Measurements from ENCODE around the gene RIPOR3.
A peak's percentile ranks its signal among the peaks of the same experiment; 100 is the strongest.

RIPOR3 gene

GRCh38 chr20:50690650-50691572 is at the start of gene RIPOR3:
TSS of gene RIPOR3 (minus strand) at chr20:50691542. CDS start at chr20:50691128, 414 bp downstream.
- peak within 1 kb of the TSS; percentile 27 for H3K4me3 Mint-ChIP-seq
- peaks cover 6% of the 10 kb centered on the region for H3K4me1 Mint-ChIP-seq
- no peaks in the 10 kb centered on the region for H3K9me3 Mint-ChIP-seq
- H3K27me3 Mint-ChIP-seq, result peaks cover 40% of the 10 kb centered on the region
- ATAC-seq, result peak; percentile 20
- H3K36me3 Mint-ChIP-seq (ENCODE audit: low read depth), result no peaks in the 10 kb centered on the region
- no peak within 1 kb of the TSS for H3K27ac Mint-ChIP-seq
- peak; percentile 4 for DNase-seq

GRCh38 chr20:50737352-50737751 is 46.0 kb upstream of the RIPOR3 start:
- no peak overlapping the region for H3K27ac Mint-ChIP-seq
- peaks cover 5% of the 10 kb centered on the region for H3K36me3 Mint-ChIP-seq (ENCODE audit: low read depth)
- peaks cover 26% of the 10 kb centered on the region for H3K4me1 Mint-ChIP-seq
- no peaks in the 10 kb centered on the region for H3K27me3 Mint-ChIP-seq
- no peak for ATAC-seq
- H3K4me3 Mint-ChIP-seq, result no peak overlapping the region
- no peak for DNase-seq
- no peaks in the 10 kb centered on the region for H3K9me3 Mint-ChIP-seq

GRCh38 chr20:50735813-50736212 is 44.5 kb upstream of the RIPOR3 start:
- H3K4me1 Mint-ChIP-seq, result peaks cover 27% of the 10 kb centered on the region
- H3K9me3 Mint-ChIP-seq, result no peaks in the 10 kb centered on the region
- H3K27ac Mint-ChIP-seq, result no peak overlapping the region
- peaks cover 2% of the 10 kb centered on the region for H3K36me3 Mint-ChIP-seq (ENCODE audit: low read depth)
- DNase-seq (no peak), ATAC-seq (no peak)
- H3K4me3 Mint-ChIP-seq, result no peak overlapping the region
- no peaks in the 10 kb centered on the region for H3K27me3 Mint-ChIP-seq

- H3K4me3 Mint-ChIP-seq, result no peak overlapping the region
- no peak for ATAC-seq
- no peak for DNase-seq
- peaks cover 32% of the 10 kb centered on the region for H3K4me1 Mint-ChIP-seq
- no peaks in the 10 kb centered on the region for H3K27me3 Mint-ChIP-seq
- no peaks in the 10 kb centered on the region for H3K9me3 Mint-ChIP-seq
- H3K36me3 Mint-ChIP-seq (ENCODE audit: low read depth), result peaks cover 2% of the 10 kb centered on the region
- no peak overlapping the region for H3K27ac Mint-ChIP-seq
Observed at GRCh38 chr20:50734730-50735679, 43.7 kb upstream of the RIPOR3 start.

- H3K27ac Mint-ChIP-seq, result no peak overlapping the region
- peaks cover 32% of the 10 kb centered on the region for H3K4me1 Mint-ChIP-seq
- DNase-seq, result no peak
- peaks cover 2% of the 10 kb centered on the region for H3K36me3 Mint-ChIP-seq (ENCODE audit: low read depth)
- H3K9me3 Mint-ChIP-seq, result no peaks in the 10 kb centered on the region
- H3K27me3 Mint-ChIP-seq, result no peaks in the 10 kb centered on the region
- no peak for ATAC-seq
- peak overlapping the region; percentile 5 for H3K4me3 Mint-ChIP-seq
Observed at GRCh38 chr20:50733644-50734349, 42.5 kb upstream of the RIPOR3 start.

- peak overlapping the region; percentile 85 for H3K4me3 Mint-ChIP-seq
- H3K4me1 Mint-ChIP-seq, result peaks cover 35% of the 10 kb centered on the region
- no peak for DNase-seq
- H3K36me3 Mint-ChIP-seq (ENCODE audit: low read depth), result peaks cover 2% of the 10 kb centered on the region
- no peaks in the 10 kb centered on the region for H3K27me3 Mint-ChIP-seq
- H3K27ac Mint-ChIP-seq, result peak overlapping the region; percentile 60
- H3K9me3 Mint-ChIP-seq, result no peaks in the 10 kb centered on the region
- ATAC-seq, result no peak
Observed at GRCh38 chr20:50731930-50732690, 40.8 kb upstream of the RIPOR3 start.

GRCh38 chr20:50731055-50731929 is 40.0 kb upstream of the RIPOR3 start, which contains the start of gene PARD6B:
TSS of gene PARD6B (plus strand) at chr20:50731580. CDS start at chr20:50731787, 207 bp downstream.
- Mint-ChIP-seq H3K27ac (peak within 1 kb of the TSS; percentile 86), H3K36me3 (ENCODE audit: low read depth) (peaks cover 2% of the 10 kb centered on the region), H3K4me1 (peaks cover 41% of the 10 kb centered on the region), H3K9me3 (no peaks in the 10 kb centered on the region), H3K27me3 (no peaks in the 10 kb centered on the region), H3K4me3 (peak within 1 kb of the TSS; percentile 85)
- ATAC-seq, result peak; percentile 85
- peak; percentile 99 for DNase-seq

GRCh38 chr20:50730765-50731054 is 39.4 kb upstream of the RIPOR3 start:
- Mint-ChIP-seq H3K4me1 (peaks cover 39% of the 10 kb centered on the region), H3K4me3 (peak overlapping the region; percentile 85), H3K27me3 (no peaks in the 10 kb centered on the region), H3K9me3 (no peaks in the 10 kb centered on the region), H3K36me3 (ENCODE audit: low read depth) (no peaks in the 10 kb centered on the region), H3K27ac (peak overlapping the region; percentile 86)
- DNase-seq (no peak), ATAC-seq (no peak)

GRCh38 chr20:50729901-50730764 is 38.8 kb upstream of the RIPOR3 start:
- DNase-seq, result no peak

GRCh38 chr20:50728981-50729874 is 37.9 kb upstream of the RIPOR3 start:
- Mint-ChIP-seq H3K27me3 (no peaks in the 10 kb centered on the region), H3K4me3 (no peak overlapping the region), H3K9me3 (no peaks in the 10 kb centered on the region), H3K36me3 (ENCODE audit: low read depth) (no peaks in the 10 kb centered on the region), H3K4me1 (peaks cover 31% of the 10 kb centered on the region), H3K27ac (no peak overlapping the region)
- DNase-seq, result no peak
- no peak for ATAC-seq

More at GRCh38 chr20:50729901-50730764, 38.8 kb upstream of the RIPOR3 start:
- no peaks in the 10 kb centered on the region for H3K9me3 Mint-ChIP-seq
- no peaks in the 10 kb centered on the region for H3K36me3 Mint-ChIP-seq (ENCODE audit: low read depth)
- H3K4me3 Mint-ChIP-seq, result peak overlapping the region; percentile 85
- no peak for ATAC-seq
- H3K27me3 Mint-ChIP-seq, result no peaks in the 10 kb centered on the region
- peak overlapping the region; percentile 65 for H3K27ac Mint-ChIP-seq
- peaks cover 34% of the 10 kb centered on the region for H3K4me1 Mint-ChIP-seq

- Mint-ChIP-seq H3K36me3 (ENCODE audit: low read depth) (no peaks in the 10 kb centered on the region), H3K27me3 (no peaks in the 10 kb centered on the region), H3K9me3 (no peaks in the 10 kb centered on the region), H3K4me3 (no peak overlapping the region), H3K4me1 (peaks cover 29% of the 10 kb centered on the region), H3K27ac (no peak overlapping the region)
- no peak for DNase-seq
- no peak for ATAC-seq
Observed at GRCh38 chr20:50728486-50728980, 37.2 kb upstream of the RIPOR3 start.

Measured in activated naive CD8-positive, alpha-beta T cell treated with anti-CD3 and anti-CD28 coated beads, Interleukin-2, amount 50 U/mL, for 24 hours (primary cell).